ENCODE data around the gene TIGD6.
"Not testable (repeated sequence)": the region's sequence is repeated elsewhere in the genome, so short reads cannot be mapped to it uniquely, and the experiment has no call there.

Gene TIGD6

DNA sequence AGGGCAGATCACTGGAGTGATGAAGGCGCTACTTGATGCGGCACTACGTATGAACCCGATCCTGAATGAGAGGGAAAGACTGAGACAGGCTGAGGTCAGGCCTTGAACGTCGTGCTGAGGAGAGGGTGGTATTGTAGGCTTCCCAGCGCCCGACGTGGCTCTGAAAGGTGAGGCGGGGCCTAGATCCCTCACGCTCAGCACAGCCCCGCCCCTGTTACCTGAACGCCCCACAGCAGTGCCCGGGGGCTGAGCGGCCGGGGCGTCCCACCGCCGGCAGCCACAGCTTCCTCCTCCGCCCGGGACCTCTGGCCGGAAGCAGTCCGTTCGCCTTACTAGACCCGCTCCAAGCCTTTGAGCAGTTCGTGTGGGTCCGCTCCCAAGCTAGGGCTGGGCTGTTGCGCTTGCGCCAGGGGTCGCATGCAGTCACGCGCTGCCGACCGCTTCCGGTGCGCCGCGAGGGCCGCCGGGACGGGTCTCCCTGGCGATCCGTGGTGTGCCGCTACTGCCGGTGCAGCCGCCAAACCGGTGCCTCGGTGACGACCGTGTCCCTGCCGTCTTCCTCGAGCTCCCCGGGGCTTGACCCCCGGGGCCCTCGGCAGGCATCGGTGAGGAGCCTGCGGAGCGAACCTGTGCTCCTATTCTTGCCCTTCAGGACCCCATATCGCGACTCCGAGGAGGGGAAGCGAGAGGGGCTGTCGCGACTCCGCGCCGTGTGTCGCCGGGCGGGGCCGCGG is at the start of gene TIGD6, which contains the start of gene HMGXB3:
TIGD6 (minus strand) TSS at position 399 of the 734 bp plus-strand sequence. CDS start 4,306 bp downstream, outside the sequence.
HMGXB3 (plus strand) TSS at position 484 of the 734 bp plus-strand sequence. CDS start 4,114 bp downstream, outside the sequence.
- no peak for FAIRE-seq

DNA sequence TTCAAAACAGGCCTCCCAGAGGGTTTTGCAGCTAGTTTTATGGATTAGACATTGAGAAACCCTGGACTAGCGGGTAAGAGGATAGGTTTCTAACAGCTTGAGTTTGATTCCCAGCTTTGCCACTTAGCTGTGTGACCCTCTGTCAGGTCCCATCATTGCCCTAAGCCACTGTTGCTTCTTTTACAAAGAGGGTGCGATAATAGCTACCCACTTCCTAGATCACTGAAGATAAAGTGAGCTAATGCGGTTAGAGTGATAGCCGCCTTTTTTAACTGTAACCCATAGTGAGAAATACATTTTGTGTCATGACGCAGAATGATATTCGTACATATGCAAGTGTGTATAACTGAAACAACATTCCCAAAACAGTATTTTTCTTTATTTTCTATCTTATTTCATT is 45.6 kb upstream of the TIGD6 start:
- no peak for FAIRE-seq

GRCh38 chr5:150045549-150045948 is 45.1 kb upstream of the TIGD6 start:
- no peak for FAIRE-seq

DNA sequence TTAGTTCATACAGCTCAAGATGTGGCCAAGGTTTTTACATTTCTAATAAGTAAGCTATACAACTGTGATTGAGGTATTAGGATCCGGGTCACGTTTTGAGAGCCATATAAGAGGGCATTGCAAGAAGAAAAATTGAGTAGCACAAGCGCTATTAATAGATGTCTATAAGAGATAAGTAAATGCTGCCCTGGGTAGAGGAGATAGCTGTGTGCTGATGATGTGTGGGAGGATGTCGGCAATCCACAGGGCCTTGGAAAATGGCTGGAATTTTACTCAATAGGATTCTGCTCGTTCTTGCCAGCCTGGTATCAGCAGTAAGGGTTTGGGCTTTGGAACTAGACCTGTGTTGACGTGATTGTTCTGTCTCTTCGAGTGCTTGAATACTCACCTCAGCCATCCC is 44.3 kb upstream of the TIGD6 start:
- no peak for FAIRE-seq

DNA sequence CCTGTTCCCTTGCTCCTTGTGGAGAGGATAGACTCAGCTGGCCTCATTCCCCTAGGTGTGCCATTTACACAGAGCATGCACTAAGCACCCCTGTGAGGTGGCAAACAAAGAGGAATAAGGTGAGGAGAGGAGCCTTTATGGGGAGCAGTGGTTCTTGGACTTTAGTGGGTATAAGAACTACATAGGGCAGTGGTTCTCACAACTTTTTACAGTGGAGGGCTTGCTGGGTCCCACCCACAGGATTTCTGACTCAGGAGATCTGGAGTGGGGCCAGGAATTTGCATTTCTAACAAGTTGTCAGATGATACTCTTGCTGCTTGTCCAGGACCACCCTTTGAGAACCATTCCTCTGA is 43.9 kb upstream of the TIGD6 start:
- no peak for FAIRE-seq

- no peak for FAIRE-seq
These were observed 43.3 kb upstream of the TIGD6 start for GRCh38 chr5:150043657-150044328.

GRCh38 chr5:150042459-150042858 is 42.0 kb upstream of the TIGD6 start:
- FAIRE-seq, result no peak

GRCh38 chr5:150038547-150038946 is 38.1 kb upstream of the TIGD6 start:
- FAIRE-seq, result no peak

GRCh38 chr5:150036513-150036912 is 36.1 kb upstream of the TIGD6 start:
- no peak for FAIRE-seq

- no peak for FAIRE-seq
These were observed 34.9 kb upstream of the TIGD6 start for GRCh38 chr5:150035139-150035895.

GRCh38 chr5:150034662-150035061 is 34.2 kb upstream of the TIGD6 start:
- FAIRE-seq, result no peak

DNA sequence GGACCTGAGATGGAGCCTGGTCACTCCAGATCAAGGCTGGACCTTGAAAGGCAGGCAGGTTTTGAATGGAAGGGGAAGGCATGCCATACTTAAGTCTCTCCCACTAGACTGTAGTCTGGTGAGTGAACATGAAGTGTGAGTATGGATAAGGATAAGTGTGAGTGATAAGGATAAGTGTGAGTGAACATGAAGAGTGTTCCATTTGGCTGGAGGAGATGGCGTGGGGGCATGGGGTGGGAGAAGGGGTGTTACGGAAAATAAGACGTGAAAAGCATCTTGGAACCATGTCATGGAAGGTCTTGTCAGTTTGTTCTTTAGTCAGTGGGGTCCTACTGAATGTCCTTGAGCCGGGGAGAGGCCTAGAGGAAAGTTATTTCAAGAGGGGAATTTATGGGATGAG is 32.9 kb upstream of the TIGD6 start:
- FAIRE-seq, result no peak

GRCh38 chr5:150028047-150028446 is 27.6 kb upstream of the TIGD6 start:
- FAIRE-seq, result not testable (repeated sequence)

DNA sequence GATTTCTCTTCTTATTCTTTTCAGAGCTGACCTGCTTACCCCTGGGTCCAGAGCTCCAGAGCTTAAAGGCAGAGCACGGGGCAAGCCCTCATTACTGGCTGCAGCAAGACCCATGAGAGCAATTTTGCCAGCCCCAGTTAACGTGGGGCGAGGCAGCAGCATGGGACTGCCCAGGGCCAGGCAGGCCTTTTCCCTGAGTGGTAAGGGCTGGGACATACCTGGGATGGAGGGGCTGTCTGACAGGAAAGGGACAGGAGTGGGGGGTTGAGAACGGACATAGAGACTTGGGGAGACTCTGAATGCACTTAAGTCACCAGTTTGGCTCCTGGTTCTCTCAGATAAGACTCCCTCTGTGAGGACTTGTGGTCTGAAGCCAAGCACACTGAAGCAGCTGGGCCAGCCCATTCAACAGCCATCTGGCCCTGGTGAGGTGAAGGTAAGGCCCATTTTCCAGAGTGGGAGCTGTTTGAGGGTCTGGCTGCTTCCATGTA is 26.3 kb upstream of the TIGD6 start:
- no peak for FAIRE-seq

GRCh38 chr5:150024346-150024984 is 24.0 kb upstream of the TIGD6 start:
- no peak for FAIRE-seq

DNA sequence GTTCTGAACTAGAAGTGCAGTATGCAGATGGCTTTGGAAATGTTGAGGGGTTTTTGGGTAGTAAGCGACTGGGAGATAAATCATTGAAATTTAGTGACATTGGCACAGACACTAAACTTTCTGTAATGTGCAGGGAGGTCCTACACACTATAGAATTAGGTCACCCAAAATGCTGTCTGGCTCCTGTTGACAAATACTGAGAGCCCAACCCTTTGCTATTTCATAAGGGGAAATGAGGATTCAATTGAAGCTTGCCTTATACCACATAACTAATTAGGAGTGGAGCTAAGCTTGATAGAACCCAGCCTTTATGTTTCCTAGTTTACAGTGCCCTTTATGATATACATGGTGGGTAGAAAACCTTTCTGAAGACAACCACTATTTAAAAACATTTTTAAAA is 22.7 kb upstream of the TIGD6 start:
- no peak for FAIRE-seq

GRCh38 chr5:150022681-150023080 is 22.2 kb upstream of the TIGD6 start:
- FAIRE-seq, result no peak

DNA sequence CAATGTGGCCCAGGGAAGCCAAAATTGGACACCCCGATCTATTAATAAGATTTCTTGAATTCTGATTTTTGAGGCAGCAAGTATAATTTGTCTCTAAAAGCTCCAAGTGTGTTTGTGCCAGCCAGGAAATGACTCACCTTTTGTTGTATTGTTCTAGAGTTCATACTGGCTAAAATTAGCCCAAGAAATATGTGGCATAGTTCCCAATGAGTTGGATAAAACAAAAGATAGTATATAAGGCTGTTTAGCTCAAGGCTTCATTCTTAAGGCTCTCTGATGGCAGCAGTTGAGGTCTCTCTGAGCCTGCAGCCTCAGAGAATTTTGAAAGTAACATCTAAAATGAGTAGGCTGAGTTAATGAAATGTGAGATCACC is 21.7 kb upstream of the TIGD6 start:
- FAIRE-seq, result no peak

- no peak for FAIRE-seq
These were observed 21.2 kb upstream of the TIGD6 start for GRCh38 chr5:150021491-150022157.

DNA sequence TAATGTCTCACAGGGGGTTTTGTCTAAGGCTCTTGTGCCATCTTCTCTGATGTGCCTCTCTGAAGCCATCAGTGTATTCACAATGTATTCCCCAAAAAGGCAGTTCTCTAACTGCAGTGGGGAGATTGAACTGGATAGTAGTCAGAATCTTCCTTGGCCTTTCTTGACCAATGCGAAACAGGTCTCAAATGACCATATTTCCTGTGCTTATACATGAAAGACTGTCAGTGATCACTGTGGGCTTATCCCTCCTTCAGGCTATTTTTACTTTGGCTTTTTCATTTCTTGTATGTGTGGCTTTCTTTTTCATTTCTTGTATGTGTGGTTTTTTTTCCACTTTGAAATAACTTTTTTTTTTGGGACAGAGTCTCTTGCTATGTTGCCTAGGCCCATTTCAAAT is 19.8 kb upstream of the TIGD6 start:
- no peak for FAIRE-seq

- FAIRE-seq, result no peak
These were observed 17.0 kb upstream of the TIGD6 start for GRCh38 chr5:150017226-150018005.

DNA sequence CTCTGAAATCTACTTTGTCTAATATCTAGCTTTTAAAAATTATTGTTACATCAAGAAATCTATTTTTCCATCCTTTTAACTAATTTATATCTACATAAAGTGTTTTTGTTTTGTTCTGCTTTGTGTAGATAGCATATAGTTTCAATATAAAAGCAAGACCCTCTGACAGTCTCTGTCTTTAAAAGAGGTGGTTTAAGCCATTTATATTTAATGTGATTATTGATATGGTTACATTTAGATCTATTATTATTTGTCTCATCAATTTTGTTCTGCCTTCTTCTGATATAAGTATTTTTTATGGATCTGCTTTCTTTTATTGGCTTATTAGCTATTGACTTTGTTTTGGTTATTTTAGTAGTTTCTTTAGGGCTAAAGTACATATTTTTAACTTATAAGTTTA is 16.1 kb upstream of the TIGD6 start:
- no peak for FAIRE-seq

Data from A204.1 (cell line).